OCI-LY7 (cell line): ENCODE results near the gene GALK1. TPM values are rescaled to one million over a fixed set of nuclear protein-coding genes. Genes with fewer than 3 reads are reported as not detected.

Experiments used
- BruUV-seq: library from RNA; stranded (reverse); fragments of 400-500 nt; replicated peaks from 2 replicates; lab custom pipeline; 2021; lab: Mats Ljungman, UMichigan
- CTCF ChIA-PET: fragments of 300-600 bp; sonication (Branson Sonifier 250); formaldehyde crosslinking; loops from one replicate; lab custom pipeline; 2022; ENCODE audit warnings: antibody characterized with exemption; ENCODE audit not compliant: unreplicated experiment; lab: Charles Lee
- POLR2A ChIA-PET: fragments of 300-600 bp; sonication (Branson Sonifier 250); formaldehyde crosslinking; loops from one replicate; lab custom pipeline; 2022; ENCODE audit warnings: antibody characterized with exemption; lab: Charles Lee
- DNase-seq: peaks from one replicate; pipeline ENCODE4 v3.0.0-alpha.2; 2015; ENCODE audit warnings: low spot score
- H2AFZ ChIP-seq: fragments of 200-600 bp; sonication (generic), shearing (Covaris generic); 2 replicates; pipeline ENCODE4 v1.6.1; 2014; ENCODE audit warnings: mild to moderate bottlenecking, antibody characterized with exemption, low read length, moderate library complexity
- H3K27ac ChIP-seq: fragments of 200-600 bp; sonication (generic); 2 replicates; pipeline ENCODE4 v1.5.1; 2014; ENCODE audit warnings: mixed run types, low read depth, mild to moderate bottlenecking, moderate library complexity, low read length, inconsistent platforms; ENCODE audit not compliant: poor library complexity, severe bottlenecking
- H3K36me3 ChIP-seq: fragments of 200-600 bp; sonication (generic); 2 replicates; pipeline ENCODE4 v1.6.1; 2014; ENCODE audit warnings: mild to moderate bottlenecking, antibody characterized with exemption, low read length, moderate library complexity, mixed read lengths; ENCODE audit not compliant: insufficient read depth
- H3K4me1 ChIP-seq: fragments of 200-600 bp; sonication (generic); 2 replicates; pipeline ENCODE4 v1.5.1; 2014; ENCODE audit warnings: mild to moderate bottlenecking, low read length; ENCODE audit not compliant: insufficient read depth, poor library complexity, severe bottlenecking
- H3K4me2 ChIP-seq: fragments of 200-600 bp; sonication (generic); 2 replicates; pipeline ENCODE4 v1.6.1; 2014; ENCODE audit warnings: mild to moderate bottlenecking, low read length
- H3K4me3 ChIP-seq: fragments of 200-600 bp; sonication (generic); 2 replicates; pipeline ENCODE4 v1.5.1; 2014; ENCODE audit warnings: mild to moderate bottlenecking, low read depth, low read length; ENCODE audit not compliant: poor library complexity, severe bottlenecking
- H3K79me2 ChIP-seq: fragments of 200-600 bp; sonication (generic); 2 replicates; pipeline ENCODE4 v1.6.1; 2016; ENCODE audit warnings: low read depth, mild to moderate bottlenecking, low read length, moderate library complexity, mixed read lengths; ENCODE audit not compliant: insufficient read depth
- H3K9me2 ChIP-seq: fragments of 200-600 bp; sonication (generic); 2 replicates; pipeline ENCODE4 v1.6.1; 2016; ENCODE audit warnings: mild to moderate bottlenecking, low read length, mixed read lengths; ENCODE audit not compliant: insufficient read depth
- H3K9me3 ChIP-seq: fragments of 200-600 bp; sonication (generic); 2 replicates; pipeline ENCODE4 v1.6.1; 2014; ENCODE audit warnings: mild to moderate bottlenecking, mixed run types, low read length, mixed read lengths
- H4K20me1 ChIP-seq: fragments of 200-600 bp; sonication (generic); 2 replicates; pipeline ENCODE4 v1.6.1; 2014; ENCODE audit warnings: mild to moderate bottlenecking, antibody characterized with exemption, low read length, moderate library complexity, mixed read lengths; ENCODE audit not compliant: insufficient read depth
- CTCF ChIP-seq: fragments of 200-600 bp; sonication (generic); conservative IDR thresholded peaks from 2 replicates; pipeline ENCODE4 v1.5.1; 2014; ENCODE audit warnings: mild to moderate bottlenecking, antibody characterized with exemption, low read length, moderate library complexity, mixed read lengths
- EZH2phosphoT487 ChIP-seq: fragments of 200-600 bp; sonication (generic); IDR thresholded peaks from 2 replicates; pipeline ENCODE4 v1.6.1; 2018; ENCODE audit warnings: low read depth, borderline replicate concordance, mild to moderate bottlenecking, mixed run types, antibody characterized with exemption, low read length, moderate library complexity, mixed read lengths
- intact Hi-C: fragments of 100-400 bp; cut with micrococcal nuclease; formaldehyde crosslinking; loops from one replicate; pipeline ENCODE4 v1.10.0; 2022; ENCODE audit not compliant: unreplicated experiment
- total RNA-seq, 2 experiments: library from RNA; depleted of rRNA in 1 of 2; stranded (reverse); fragments of >200 nt in 1 of 2; shearing (Covaris generic) in 1 of 2; gene quantifications; 2 replicates each; pipeline ENCODE4 v1.2.3, GENCODE V29; 2014 to 2022

GALK1 gene
- total RNA-seq, 2 experiments from 2014 or later = 74.8 to 99.4 TPM

GRCh38 chr17:75753514-75754377 is 11.2 kb downstream of the GALK1 start:
- Histone ChIP-seq H2AFZ (peak overlapping the region; percentile 84), H4K20me1 (no peaks in the 10 kb centered on the region), H3K4me2 (peak overlapping the region; percentile 77), H3K9me2 (no peaks in the 10 kb centered on the region), H3K27ac (peak overlapping the region; percentile 15), H3K4me3 (peak overlapping the region; percentile 67), H3K9me3 (no peaks in the 10 kb centered on the region), H3K79me2 (no peaks in the 10 kb centered on the region), H3K4me1 (peaks cover 39% of the 10 kb centered on the region), H3K36me3 (no peaks in the 10 kb centered on the region)
- no TSS peak for BruUV-seq
- POLR2A ChIA-PET = interaction anchor here (0.5 to 1.4 kb wide), 12 partner anchors 8 to 192 kb away, joined by 3 to 6 read pairs (median 3); partner anchors contain the start of gene SAP30BP
- TF ChIP-seq EZH2phosphoT487 = no peak
- TF ChIP-seq CTCF = peak; percentile 95
- intact Hi-C loops = loop anchor here (5.0 kb wide), 2 partner anchors 94 to 326 kb away; no protein-coding TSS in a partner anchor
- CTCF ChIA-PET = interaction anchor here (0.7 to 2.5 kb wide), 14 partner anchors 9 to 297 kb away, joined by 3 to 15 read pairs (median 6); partner anchors contain the start of genes GALK1, RECQL5, SAP30BP and SMIM5
- DNase-seq = peak; percentile 92

DNA sequence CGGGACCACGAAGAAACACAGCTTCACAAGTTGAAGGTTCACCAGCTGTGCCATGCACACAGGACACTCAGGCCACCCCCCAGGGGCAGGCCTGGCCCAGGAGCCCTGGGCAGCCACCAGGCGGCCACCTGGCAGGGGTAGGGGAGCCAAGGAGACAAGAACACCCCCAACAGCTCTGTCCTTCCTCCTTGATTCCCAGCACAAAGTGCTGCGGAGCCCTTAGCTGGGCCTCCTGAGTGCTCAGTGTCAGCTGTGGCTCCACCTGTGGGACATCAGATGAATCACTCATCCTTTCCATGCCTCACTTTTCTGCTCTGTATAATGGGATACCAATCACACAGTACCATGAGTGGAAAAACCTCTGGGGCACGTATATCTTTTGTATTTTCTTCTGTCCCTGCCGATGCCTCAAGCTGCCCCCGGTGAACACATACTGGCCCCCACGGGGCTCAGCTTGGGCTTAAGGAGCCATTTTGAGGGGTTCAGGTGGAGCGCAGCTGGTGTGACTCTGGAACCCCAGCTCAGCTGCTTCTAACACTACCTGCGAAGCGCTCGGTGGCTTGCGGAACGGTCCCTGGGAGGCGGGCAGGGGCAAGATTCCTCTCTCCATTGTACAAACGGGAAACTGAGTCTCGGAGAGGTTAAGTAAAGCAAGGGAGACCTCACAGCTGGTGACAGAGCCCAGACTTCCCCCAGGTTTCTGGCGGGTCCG is 12.0 kb downstream of the GALK1 start:
- H3K4me3 ChIP-seq = peak overlapping the region; percentile 67
- peak overlapping the region; percentile 84 for H2AFZ ChIP-seq
- H3K27ac ChIP-seq = peak overlapping the region; percentile 10
- no peaks in the 10 kb centered on the region for H3K9me2 ChIP-seq
- peak; percentile 65 for DNase-seq
- H3K4me2 ChIP-seq = peak overlapping the region; percentile 77
- peak; percentile 71 for TF ChIP-seq CTCF
- no peak for TF ChIP-seq EZH2phosphoT487
- H3K9me3 ChIP-seq = no peaks in the 10 kb centered on the region
- ChIA-PET POLR2A (interaction anchor here (0.6 to 1.4 kb wide), 10 partner anchors 9 to 192 kb away, joined by 3 to 6 read pairs (median 3); partner anchors contain the start of gene SAP30BP), CTCF (interaction anchor here (0.7 to 2.5 kb wide), 13 partner anchors 10 to 182 kb away, joined by 3 to 15 read pairs (median 6); partner anchors contain the start of genes GALK1, RECQL5, SAP30BP and SMIM5)
- BruUV-seq = no TSS peak
- intact Hi-C loops = loop anchor here (5.0 kb wide), 2 partner anchors 94 to 326 kb away; no protein-coding TSS in a partner anchor
- peaks cover 44% of the 10 kb centered on the region for H3K4me1 ChIP-seq
- no peaks in the 10 kb centered on the region for H4K20me1 ChIP-seq
- H3K36me3 ChIP-seq = no peaks in the 10 kb centered on the region
- no peaks in the 10 kb centered on the region for H3K79me2 ChIP-seq
